ENCODE data around the gene MXD4.
A peak's percentile ranks its signal among the peaks of the same experiment; 100 is the strongest.

The MXD4 gene

DNA sequence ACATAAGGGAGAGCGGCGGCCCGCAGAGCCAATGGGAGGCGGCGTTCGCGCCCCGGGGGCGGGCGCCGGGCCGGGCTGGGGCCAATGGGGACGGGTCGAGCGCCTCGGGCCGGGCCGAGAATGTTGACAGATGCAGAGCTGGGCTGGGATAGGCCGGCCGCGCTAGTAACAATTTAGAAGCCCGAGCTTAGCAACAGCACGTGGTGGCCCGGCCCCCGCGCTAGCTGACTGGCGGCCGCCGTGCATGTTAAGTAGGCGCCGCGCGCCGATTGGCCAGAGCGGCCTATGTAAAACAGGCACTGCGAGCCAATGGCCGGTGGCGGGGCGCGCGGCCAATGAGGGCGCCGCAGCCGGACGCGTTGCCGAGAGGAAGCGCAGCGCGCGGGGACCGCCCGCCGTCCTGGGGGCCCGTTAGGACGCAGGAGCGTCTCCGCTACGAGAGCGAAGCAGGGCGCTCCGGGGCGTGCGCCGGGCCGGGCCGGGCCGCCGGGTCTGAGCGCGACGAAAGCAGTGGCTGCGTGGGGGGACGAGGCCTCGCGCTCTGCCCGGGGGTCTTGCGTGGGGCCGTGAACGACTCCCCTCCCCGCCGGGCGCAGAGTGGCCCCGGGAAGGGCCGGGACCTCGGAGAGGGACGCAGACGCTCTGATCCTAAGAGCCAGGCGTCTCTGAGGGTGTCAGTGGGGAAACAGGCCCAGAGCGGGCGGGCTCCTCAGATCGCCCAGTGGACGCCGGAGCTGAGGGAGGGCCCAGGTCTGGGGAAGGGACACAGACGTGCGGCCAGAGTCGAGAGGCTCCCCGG lies 435 bp upstream of the MXD4 start:
- peak; percentile 99 for DNase-seq (ENCODE audit: low read depth)

DNA sequence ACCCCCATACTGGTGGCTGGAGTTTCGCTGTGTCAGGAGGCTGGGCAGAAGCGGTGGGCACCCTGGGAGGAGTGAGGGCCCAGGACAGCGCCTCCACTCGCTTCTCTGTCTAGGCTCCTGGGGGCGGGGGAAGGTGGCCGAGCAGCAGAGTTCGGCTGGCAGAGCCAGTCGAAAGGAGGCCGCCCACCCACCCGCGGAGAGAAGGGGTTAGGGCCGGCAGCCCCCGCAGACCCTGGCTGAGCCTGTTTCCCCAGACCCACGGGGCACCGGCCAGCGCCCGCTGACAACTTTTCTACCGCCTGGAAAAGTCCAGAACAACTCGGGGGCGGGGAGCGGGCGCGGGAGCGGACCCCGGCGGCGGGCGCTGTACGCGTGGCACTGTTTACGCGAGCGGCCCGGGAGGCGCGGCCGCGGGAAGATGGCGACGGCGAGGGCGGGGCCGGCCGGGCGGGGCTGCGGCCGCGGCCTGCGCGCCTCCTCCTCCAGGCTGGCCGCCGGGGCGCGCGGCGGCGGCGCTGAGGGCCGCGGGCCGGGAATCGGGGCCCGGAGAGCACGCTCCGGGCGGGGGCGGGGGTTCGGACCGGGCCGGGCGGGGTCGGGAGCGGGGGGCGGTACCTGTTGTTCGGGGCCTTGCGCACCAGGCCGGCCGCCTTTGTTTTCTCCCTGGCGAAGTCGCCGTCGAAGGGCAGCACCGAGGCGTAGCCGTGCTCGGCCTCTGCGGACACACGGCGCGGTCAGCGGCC lies 628 bp downstream of the MXD4 start:
- DNase-seq (ENCODE audit: low read depth): no peak

DNA sequence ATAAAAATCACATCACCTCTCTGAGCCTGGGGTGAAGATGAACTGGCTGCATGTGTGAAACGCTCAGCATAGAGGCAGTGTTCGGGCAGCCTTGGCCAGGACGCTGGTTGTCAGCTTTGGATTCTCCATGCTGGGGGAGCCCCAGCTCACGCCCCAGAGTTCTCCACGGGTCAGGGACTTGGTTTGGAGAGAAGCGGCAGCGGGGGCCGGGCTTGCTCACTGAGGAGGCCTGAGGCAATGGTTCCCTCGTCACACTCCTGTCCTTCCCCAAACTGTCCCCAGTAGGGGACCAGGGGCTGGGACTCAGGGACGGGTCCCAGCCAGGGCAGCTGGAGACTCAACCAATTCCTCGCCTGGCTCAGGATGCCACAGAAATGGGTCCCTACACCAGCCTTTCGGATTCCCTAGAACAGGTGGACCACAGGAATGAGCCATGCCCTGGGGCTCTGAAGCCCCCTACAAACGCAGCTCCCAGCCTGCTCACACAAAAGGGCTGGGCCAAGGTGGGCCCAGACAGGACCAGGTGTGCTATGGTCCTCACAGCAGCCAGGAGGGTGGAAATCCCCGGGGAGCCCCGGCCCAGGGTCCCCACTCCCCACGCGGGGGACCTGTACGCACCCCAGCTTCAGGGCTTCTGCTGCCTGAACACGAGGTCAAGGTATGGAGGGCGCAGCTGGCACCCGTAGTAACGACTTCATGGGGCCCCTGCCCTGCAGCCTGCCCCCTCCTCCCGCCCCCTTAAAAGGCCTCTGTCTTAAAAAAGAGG lies 1.4 kb downstream of the MXD4 start:
- DNase-seq (ENCODE audit: low read depth): no peak

- DNase-seq (ENCODE audit: low read depth): no peak
Observed at GRCh38 chr4:2259541-2260343, 2.2 kb downstream of the MXD4 start.

DNA sequence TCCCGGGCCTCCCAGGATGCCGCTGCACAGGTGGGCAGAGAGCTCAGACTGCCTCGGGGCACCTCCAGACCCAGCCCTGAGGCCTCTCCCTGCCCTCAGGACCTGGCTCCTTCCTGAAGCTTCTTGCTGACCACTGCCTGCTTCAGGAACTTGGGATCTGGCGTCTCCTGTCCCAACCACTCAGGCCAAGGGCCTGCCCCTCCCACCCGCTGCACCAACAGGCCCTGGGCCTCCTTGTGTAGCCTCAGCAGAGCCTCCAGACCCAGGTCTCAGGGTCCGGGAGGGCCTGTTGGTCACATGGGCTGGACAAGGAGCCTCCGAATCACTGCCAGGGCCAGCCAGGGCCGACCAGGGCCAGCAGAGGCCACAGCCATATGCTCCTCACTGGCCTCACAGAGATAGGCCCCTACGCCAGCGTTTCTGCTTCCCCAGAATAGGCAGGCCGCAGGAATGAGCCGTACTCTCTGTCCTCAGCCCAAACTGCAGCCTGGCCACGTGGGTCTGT lies 2.8 kb downstream of the MXD4 start:
- DNase-seq (ENCODE audit: low read depth): no peak

GRCh38 chr4:2258091-2259035 lies 3.5 kb downstream of the MXD4 start:
- DNase-seq (ENCODE audit: low read depth): no peak

DNA sequence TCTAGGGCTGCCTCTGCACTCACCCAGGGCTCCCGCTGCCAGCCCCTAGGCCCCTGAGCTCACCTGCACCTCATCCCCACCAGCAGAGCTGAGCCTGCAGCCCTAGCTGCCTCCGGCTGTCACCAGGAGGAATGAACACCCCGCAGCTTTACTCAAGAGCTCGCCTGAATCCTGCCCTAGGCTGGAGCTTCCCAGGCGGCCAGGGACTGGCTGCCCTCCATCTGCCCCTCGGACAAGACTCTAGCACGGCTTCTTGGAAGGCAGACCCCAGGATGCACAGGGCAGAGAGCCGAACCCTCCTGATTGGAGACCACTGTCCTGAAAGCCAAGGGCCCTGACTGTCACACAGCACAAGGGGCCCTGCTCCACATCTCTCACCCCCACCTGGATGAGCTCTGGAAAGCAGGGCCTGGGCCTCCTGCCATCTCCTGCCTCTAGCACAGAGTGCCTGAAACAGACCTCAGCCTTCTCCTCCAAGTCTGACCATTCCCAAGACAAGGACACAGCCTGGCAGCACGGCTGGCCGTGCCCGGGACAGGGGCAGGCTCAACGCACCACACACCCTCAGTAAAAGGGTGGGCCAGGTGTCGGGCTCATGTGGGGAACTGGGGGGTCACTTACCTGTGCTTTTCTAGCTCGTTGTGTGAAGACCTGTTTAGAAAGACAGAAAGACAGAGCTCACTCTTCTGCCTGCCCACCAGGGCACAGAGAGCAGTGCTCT lies 4.4 kb downstream of the MXD4 start:
- DNase-seq (ENCODE audit: low read depth): no peak

DNA sequence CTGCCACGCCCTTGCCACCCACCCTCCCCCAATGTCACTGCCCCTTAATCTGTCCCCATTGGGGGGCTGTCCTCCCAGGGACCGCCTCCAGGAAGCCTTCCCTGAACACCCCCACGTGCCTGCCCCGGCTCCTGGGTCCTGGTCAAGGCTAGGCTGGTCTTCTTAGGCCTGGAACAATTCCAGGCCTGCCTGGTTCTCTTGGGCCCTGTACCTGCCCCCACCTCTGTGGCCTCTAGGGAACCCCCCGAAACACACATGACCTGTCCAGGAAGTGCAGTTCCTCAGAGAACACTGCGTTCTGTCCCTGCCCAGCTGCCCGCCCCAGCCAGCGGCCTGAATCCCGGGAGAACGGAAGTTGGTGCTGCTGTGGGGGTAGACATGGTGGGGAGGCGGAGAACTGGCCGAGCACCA lies 5.1 kb downstream of the MXD4 start:
- DNase-seq (ENCODE audit: low read depth): no peak

- DNase-seq (ENCODE audit: low read depth): no peak
Observed at GRCh38 chr4:2256156-2256731, 5.7 kb downstream of the MXD4 start.

- no peak for DNase-seq (ENCODE audit: low read depth)
Observed at GRCh38 chr4:2255501-2256155, 6.3 kb downstream of the MXD4 start.

DNA sequence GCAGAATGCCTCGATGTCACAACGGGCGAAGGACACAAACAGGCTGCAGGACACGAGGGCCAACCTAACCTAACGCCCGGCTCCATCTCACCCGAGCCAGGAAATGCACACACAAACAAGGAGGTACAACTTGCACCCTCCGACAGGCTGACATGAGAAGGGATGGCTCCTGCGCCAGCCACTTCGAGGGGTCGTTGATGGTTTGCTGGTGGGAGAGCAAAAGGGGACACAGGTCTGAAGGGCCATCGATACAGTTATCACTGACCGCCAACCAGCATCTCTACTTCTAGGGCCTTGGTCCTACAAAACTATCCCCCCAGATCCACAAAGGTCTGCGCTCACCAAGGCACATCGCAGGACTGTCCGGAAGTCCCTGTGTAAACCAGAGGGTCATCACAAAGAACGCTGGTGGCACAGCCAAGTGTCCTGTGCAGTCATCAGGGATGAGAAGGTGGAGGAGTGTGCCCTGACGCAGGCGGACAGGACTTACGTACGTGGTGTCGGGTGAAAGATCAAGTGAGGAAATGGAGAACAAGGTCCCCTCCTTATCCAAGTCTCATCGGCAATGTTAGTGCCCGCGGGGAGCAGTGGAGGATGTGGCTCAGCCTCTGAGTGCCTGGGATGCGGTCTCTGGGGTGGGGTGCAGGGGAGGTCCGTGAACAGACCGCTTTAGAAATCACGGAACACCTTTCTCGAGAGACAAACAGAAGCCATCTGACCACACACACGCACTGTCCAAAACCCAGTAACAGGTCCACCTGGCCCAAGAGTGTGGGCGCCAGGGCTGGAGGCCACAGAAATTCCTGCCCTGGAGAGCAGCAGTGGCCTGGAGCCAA lies 7.0 kb downstream of the MXD4 start:
- DNase-seq (ENCODE audit: low read depth): no peak

DNA sequence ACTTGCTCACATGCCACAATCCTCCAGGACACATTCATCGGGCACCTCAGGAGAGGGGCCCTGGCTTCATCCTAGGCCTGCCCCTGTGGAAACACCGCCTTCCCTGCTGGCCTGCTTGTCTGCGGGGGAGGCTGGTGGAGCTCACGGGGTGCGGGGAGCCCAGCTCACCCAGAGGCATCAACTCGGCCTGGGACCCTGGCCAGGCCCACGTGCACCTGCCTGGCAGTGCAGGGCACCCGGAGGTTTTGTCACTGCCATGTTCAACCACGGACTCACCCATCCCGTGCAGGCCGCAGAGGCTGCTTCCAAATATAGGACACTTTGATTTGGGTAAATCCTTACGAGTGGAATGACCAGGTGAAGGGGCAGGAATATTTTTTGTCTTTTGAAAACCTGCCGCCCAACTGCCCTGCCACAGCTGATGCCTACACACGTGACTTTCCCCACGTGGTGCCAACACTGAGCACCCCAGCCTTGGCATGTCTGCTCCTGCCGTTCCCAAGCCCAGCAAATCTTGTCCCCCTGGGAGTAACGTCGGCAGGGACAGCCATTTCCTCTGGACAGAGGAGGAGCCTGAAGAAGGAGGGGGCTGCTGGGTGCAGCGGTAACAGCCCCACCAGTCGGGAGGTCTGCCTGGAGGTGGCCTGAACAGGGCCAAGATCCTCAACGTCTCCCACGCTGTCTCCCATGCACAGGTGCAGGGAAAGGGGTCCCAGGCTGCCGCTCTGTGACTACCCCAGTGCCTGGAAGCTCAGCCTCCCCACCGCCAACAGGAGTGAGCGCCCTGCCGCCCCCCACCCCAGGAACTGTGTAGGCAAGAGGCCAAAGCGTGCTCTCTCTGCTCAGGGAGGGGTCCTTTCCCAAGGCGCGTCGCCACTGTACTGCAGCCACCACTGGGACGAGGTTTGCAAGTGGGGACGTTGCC lies 8.5 kb downstream of the MXD4 start:
- no peak for DNase-seq (ENCODE audit: low read depth)

DNA sequence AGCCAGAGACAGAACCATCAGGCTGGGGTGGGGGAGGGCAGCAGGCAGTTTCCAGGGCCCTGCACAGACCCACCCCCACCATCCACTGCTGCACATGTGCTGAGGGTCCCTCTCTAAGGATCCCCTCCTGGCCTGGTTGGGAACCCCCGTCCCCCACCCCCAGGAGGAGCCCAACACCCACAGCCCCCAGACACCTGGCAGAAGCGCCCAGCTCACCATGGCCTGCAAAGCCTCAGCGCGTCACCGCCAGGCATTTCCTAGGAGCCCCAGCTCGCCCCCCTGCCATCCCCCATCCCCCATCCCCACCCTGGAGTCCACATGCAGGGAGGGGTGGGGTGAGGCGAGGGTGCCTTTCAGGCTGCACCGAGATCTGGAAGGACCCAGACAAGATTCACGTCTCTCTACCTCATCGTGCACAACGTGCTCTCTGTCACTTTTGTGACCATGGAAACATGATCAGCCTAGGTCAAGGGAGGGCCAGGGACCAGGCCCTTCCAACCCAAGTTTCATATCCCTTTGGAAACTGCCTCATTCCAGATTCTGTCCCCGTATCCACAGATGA lies 9.3 kb downstream of the MXD4 start:
- DNase-seq (ENCODE audit: low read depth): no peak

DNA sequence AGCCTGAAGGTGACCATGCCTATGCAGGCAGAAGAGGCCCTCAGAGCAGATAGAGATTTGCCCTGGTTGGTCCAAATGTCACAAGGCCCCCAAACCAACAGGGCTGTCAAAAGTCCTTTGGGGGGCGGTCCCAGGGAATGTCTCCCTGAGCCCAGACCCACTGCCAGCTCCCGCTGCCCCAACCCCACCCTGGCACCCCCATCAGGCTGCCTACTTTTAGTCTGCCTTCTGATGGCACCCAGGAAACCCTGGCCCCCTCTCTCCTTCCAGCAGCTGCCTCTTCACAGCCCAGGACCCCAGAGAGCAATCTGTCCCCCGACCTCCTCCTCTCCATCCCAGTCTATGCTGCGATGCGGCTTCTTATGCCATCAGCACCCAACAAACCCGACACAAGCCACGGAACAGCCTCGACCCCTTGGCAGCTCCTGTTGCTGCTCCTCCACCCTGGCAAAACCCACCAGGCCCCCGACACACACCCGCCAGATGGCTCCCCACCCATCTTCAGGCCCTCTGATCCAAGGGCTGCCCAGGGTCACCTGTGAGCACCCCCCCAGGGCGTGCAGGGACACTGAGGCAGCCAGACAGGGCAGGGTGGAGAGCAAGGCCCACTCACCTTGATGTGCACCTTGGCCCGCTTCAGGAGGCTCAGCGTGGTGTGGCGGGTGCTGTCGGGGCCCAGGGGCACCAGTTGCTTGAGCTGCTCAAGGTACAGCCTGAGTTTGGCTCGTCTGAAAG lies 9.9 kb downstream of the MXD4 start:
- no peak for DNase-seq (ENCODE audit: low read depth)

DNA sequence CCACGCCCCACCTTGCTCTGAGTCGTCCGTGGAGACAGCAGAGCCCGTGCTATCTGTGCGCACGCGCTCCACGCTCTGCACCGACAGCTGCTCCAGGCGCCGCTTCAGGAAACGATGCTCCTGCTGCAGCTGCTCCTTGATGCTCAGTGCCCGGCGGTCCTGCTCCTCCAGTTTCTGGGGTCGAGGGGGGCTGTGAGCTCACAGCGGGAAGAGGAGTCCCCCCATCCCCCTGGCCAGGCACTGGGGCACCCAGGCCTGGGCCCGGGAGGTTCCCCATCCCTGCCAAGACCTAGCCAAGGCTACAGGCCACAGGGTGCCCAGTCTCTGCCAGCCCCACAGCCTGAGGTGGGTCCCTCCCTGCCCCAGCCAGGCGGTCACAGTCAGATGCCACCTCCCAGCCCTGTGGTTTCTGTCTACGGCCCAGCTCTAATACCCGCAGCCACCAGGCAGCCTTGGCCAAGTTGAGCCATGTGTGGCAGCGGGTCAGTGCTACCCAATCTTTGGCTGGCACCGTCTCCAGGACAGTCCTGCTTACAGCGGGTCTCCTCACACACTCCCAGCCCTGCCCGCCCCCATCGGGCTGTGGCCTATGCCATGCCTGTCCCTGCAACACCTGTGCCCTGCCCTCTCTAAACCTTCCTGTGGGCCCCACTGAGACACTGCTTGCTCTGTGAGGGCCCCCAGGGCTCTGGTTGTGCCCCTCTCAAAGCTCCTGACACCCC lies 10.7 kb downstream of the MXD4 start:
- no peak for DNase-seq (ENCODE audit: low read depth)

All from fibroblast of the conjunctiva (primary cell).